Measurements from ENCODE around the gene SEZ6L2. TPM values are rescaled to one million over a fixed set of nuclear protein-coding genes. Genes with fewer than 3 reads are reported as not detected.

The SEZ6L2 gene
- total RNA-seq, 1 donor from 2014 or later = 29.1 TPM

DNA sequence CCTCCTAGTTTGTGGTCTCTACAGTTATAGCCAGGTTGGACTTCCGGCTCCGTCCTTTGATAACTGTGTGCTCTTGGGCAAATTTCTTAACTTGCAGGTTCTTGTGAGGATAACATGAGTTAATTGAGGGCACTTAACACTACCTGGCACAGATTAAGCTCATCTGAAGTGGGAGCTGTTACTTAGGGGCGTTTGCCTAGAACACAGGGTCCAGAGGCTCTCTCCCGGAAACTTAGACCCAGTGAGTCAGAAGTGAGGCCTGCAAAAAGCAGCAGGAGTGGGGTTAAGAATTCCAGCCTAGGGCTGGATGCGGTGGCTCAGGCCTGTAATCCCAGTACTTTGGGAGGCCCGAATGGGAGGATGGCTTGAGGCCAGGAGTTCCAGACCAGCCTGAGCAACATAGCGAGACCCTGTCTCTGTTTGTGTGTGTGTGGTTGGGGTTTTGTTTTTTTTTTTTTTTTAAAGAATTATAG lies 77.7 kb downstream of the SEZ6L2 start:
- H3K27ac Mint-ChIP-seq = peak overlapping the region; percentile 73
- H3K4me3 Mint-ChIP-seq = no peak overlapping the region
- H3K27me3 Mint-ChIP-seq (ENCODE audit: low read depth) = no peaks in the 10 kb centered on the region
- no peaks in the 10 kb centered on the region for H3K9me3 Mint-ChIP-seq
- peaks cover 37% of the 10 kb centered on the region for H3K4me1 Mint-ChIP-seq
- DNase-seq (ENCODE audit: low spot score in 2 of 2, unreplicated experiment in 2 of 2) = no peak
- H3K36me3 Mint-ChIP-seq = peaks cover 6% of the 10 kb centered on the region
- TF ChIP-seq, protein P1, sequence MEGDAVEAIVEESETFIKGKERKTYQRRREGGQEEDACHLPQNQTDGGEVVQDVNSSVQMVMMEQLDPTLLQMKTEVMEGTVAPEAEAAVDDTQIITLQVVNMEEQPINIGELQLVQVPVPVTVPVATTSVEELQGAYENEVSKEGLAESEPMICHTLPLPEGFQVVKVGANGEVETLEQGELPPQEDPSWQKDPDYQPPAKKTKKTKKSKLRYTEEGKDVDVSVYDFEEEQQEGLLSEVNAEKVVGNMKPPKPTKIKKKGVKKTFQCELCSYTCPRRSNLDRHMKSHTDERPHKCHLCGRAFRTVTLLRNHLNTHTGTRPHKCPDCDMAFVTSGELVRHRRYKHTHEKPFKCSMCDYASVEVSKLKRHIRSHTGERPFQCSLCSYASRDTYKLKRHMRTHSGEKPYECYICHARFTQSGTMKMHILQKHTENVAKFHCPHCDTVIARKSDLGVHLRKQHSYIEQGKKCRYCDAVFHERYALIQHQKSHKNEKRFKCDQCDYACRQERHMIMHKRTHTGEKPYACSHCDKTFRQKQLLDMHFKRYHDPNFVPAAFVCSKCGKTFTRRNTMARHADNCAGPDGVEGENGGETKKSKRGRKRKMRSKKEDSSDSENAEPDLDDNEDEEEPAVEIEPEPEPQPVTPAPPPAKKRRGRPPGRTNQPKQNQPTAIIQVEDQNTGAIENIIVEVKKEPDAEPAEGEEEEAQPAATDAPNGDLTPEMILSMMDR (IDR thresholded peaks at IDR 0.05; ENCODE audit: unreplicated experiment) = no peak

Other genes starting within 250 kb of the SEZ6L2 start
- gene SPN, start 236.3 kb downstream of the SEZ6L2 start, total RNA-seq = 0.38 to 0.63 TPM (median 0.57 TPM) in 3 replicates
- 326 to 330 TPM (median 328 TPM) in 3 replicates for gene QPRT, start 220.4 kb downstream of the SEZ6L2 start, total RNA-seq
- not detected in 3 replicates for gene C16orf54, start 153.6 kb downstream of the SEZ6L2 start, total RNA-seq
- gene ZG16, start 121.3 kb downstream of the SEZ6L2 start, total RNA-seq = 0.11 to 0.20 TPM (median 0.20 TPM) in 3 replicates
- 72.6 to 78.3 TPM (median 76.9 TPM) in 3 replicates for gene KIF22, start 108.8 kb downstream of the SEZ6L2 start, total RNA-seq
- 345 to 360 TPM (median 349 TPM) in 3 replicates for gene MAZ, start 93.0 kb downstream of the SEZ6L2 start, total RNA-seq
- gene PRRT2, start 87.4 kb downstream of the SEZ6L2 start, total RNA-seq = 24.6 to 25.5 TPM (median 24.7 TPM) in 3 replicates
- 42.3 to 43.8 TPM (median 43.2 TPM) in 3 replicates for gene PAGR1, start 83.4 kb downstream of the SEZ6L2 start, total RNA-seq
- 13.1 to 14.4 TPM (median 13.1 TPM) in 3 replicates for gene MVP, start 79.1 kb downstream of the SEZ6L2 start, total RNA-seq
- gene CDIPT, start 36.3 kb downstream of the SEZ6L2 start, total RNA-seq = 49.7 to 51.7 TPM (median 49.7 TPM) in 3 replicates
- gene ASPHD1, start 938 bp upstream of the SEZ6L2 start, total RNA-seq = 13.6 to 14.6 TPM (median 14.2 TPM) in 3 replicates
- gene KCTD13, start 26.7 kb upstream of the SEZ6L2 start, total RNA-seq = 26.4 to 30.6 TPM (median 30.5 TPM) in 3 replicates
- 85.9 to 93.0 TPM (median 87.5 TPM) in 3 replicates for gene TMEM219, start 62.5 kb upstream of the SEZ6L2 start, total RNA-seq
- gene TAOK2, start 74.3 kb upstream of the SEZ6L2 start, total RNA-seq = 47.3 to 51.3 TPM (median 48.3 TPM) in 3 replicates
- gene HIRIP3, start 96.1 kb upstream of the SEZ6L2 start, total RNA-seq = 8.6 to 10.9 TPM (median 9.7 TPM) in 3 replicates
- 60.2 to 62.9 TPM (median 62.0 TPM) in 3 replicates for gene INO80E, start 96.7 kb upstream of the SEZ6L2 start, total RNA-seq
- gene DOC2A, start 111.5 kb upstream of the SEZ6L2 start, total RNA-seq = 5.3 to 6.4 TPM (median 5.7 TPM) in 3 replicates
- not detected in 3 replicates for gene C16orf92, start 123.6 kb upstream of the SEZ6L2 start, total RNA-seq
- 0.55 to 1.1 TPM (median 0.72 TPM) in 3 replicates for gene TLCD3B, start 131.7 kb upstream of the SEZ6L2 start, total RNA-seq
- gene ALDOA, start 166.2 kb upstream of the SEZ6L2 start, total RNA-seq = 613 to 624 TPM (median 618 TPM) in 3 replicates
- gene PPP4C, start 176.4 kb upstream of the SEZ6L2 start, total RNA-seq = 102 to 107 TPM (median 105 TPM) in 3 replicates
- gene TBX6, start 192.4 kb upstream of the SEZ6L2 start, total RNA-seq = 2.3 to 2.7 TPM (median 2.4 TPM) in 3 replicates
- gene YPEL3, start 196.7 kb upstream of the SEZ6L2 start, total RNA-seq = 34.5 to 45.0 TPM (median 36.9 TPM) in 3 replicates
- gene GDPD3, start 214.0 kb upstream of the SEZ6L2 start, total RNA-seq = 10.7 to 11.1 TPM (median 10.8 TPM) in 3 replicates
- gene MAPK3, start 223.7 kb upstream of the SEZ6L2 start, total RNA-seq = 58.7 to 61.2 TPM (median 61.0 TPM) in 3 replicates

Measured in mesothelial cell of epicardium (in vitro differentiated cells).